Measurements from ENCODE around the gene FOXRED2.
"Not testable (repeated sequence)": the region's sequence is repeated elsewhere in the genome, so short reads cannot be mapped to it uniquely, and the experiment has no call there.

The FOXRED2 gene

DNA sequence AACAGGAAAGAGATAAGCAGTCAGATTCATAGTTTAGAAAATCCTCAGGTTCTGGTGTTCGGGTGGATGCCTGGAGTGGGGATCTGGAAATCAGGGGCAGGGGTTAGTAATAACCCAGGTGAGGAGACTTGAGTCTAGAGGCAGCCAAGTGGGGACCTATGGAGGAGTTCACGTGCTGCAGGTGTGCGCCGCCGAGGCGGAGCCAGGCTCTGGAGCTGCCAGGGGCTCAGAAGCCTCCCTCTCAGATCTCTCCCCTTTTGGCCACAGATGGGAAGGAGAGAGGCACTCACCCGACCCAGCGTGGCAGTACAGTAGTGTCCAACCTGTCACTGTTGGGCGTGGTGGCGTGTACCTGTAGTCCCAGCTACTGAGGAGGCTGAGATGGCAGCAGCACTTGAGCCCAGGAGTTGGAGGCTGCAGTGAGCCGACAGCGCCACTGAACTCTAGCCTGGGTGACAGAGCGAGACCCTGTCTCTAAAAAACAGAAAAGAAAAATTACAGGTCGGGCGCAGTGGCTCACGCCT, 52.9 kb downstream of the FOXRED2 start:
- DNase-seq (ENCODE audit: low spot score): no peak
- TF ChIP-seq, protein P1, sequence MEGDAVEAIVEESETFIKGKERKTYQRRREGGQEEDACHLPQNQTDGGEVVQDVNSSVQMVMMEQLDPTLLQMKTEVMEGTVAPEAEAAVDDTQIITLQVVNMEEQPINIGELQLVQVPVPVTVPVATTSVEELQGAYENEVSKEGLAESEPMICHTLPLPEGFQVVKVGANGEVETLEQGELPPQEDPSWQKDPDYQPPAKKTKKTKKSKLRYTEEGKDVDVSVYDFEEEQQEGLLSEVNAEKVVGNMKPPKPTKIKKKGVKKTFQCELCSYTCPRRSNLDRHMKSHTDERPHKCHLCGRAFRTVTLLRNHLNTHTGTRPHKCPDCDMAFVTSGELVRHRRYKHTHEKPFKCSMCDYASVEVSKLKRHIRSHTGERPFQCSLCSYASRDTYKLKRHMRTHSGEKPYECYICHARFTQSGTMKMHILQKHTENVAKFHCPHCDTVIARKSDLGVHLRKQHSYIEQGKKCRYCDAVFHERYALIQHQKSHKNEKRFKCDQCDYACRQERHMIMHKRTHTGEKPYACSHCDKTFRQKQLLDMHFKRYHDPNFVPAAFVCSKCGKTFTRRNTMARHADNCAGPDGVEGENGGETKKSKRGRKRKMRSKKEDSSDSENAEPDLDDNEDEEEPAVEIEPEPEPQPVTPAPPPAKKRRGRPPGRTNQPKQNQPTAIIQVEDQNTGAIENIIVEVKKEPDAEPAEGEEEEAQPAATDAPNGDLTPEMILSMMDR (IDR thresholded peaks at IDR 0.05; ENCODE audit: extremely low read depth, missing control alignments): no peak

DNA sequence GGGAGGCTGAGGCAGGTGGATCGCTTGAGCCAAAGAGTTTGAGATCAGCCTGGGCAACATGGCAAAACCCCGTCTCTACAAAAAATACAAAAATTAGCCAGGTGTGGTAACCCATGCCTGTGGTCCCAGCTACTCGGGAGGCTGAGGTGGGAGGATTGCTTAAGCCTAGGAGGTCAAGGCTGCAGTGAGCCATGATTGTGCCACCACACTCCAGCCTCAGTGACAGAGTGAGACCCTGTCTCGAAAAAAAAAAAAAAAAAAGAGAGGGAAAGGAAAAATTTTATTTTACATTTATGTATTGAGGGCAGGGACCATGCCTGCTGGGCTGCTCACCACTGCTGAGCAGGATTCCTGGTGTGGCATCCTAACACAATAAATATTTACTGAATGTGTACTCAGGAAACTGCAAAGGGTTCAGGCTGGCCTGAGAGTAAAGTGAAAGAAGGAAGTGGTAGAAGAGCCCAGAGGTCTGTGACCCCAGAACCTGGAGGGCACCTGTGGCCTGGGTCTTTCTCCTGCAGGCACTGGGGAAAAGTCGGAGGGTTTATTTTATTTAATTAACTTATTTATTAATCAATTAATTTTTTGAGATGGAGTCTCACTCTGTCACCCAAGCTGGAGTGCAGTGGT, 53.7 kb downstream of the FOXRED2 start:
- DNase-seq (ENCODE audit: low spot score): peak; percentile 45

DNA sequence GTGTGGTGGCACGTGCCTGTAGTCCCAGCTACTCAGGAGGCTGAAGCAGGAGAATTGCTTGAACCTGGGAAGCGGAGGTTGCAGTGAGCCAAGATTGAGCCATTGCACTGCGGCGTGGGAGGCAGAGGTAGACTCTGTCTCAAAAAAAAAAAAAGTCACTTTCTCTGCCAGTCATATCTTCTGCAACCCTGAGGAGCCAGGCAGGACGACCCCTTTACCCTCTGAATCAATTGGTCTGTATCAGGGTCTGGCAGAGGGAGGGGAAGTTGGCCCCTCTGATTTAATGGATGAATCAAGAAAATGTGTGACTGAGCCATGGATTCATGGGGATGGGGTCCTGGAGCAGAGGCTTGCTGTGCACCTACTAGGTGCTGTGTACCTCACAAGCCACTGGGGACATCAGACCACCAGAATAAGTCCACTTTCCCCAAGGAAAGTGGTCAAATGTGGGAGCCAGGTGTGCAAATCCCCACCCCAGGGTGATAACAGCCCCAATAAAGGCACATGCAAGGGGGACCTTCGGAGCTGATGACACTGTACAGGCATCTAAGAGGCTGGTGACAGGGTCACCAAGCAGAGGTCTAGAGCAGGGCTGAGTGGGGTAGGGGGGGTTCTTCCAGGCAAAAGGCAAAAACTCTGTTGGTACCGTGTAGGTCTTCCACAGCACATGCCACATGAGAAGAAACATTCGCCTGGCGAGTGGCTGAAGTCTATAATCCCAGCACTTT, 54.4 kb downstream of the FOXRED2 start:
- peak; percentile 3 for DNase-seq (ENCODE audit: low spot score)
- TF ChIP-seq, protein P1 (IDR thresholded peaks at IDR 0.05; ENCODE audit: extremely low read depth, missing control alignments): no peak

DNA sequence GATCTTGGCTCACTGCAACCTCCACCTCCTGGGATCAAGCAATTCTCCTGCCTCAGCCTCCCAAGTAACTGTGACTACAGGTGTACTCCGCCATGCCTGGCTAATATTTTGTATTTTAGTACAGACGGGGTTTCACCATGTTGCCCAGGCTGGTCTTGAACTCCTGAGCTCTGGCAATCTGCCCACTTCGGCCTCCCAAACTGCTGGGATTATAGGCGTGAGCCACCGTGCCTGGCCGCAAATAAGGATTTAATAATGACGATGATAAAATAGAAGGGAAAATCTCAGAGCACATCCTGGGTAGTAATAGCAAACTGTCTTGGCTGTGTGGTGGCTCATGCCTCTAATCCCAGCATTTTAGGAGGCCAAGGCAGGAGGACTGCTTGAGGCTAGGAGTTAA, 55.9 kb downstream of the FOXRED2 start:
- DNase-seq (ENCODE audit: low spot score): not testable (repeated sequence)

DNA sequence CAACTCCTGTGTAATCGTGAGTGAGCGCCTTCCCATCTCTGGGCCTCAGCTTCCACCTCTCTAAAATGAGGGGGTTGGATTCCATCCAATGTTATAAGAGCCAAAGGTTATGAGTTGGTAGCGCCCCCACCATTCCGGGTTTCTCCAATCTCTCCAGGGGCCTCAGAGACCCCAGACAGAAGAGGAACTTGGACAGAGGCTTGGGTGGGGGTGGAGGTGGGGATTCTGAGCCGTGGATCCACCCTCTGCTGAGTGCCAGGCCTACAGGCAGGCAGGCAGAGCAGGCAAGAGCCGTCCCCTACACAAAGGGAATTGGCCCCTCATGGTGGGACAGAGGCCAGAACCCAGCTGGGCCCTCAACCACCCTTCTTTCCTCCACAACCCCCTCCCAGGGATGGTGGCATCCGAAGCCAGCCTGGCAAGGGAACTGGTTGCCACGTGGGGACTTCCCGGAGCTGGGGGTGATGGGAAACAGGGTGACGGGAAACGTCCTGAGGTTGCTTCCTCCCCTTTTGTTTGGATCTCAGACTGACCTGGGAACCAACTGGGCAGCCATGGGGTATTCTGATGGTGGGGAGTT, 57.2 kb downstream of the FOXRED2 start:
- TF ChIP-seq, protein P1 (IDR thresholded peaks at IDR 0.05; ENCODE audit: extremely low read depth, missing control alignments): no peak

DNA sequence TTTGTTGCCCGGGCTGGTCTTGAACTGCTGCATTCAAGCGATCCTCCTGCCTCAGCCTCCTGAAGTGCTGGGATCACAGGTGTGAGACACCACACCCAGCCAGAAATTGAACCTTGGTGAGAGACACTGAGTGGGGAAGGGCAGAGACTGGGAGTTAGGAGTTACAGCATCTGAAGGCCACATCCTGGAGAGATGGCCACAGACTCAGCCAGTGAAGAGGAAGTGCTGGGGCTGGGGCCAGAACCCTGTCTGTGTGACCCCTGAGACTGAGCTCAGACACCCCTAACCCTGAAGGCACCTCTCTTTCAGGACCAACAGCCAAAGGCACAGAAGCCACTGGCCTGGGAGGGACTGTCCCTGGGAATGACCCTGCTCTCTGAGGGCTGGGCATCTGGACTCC, 59.2 kb downstream of the FOXRED2 start:
- no peak for DNase-seq (ENCODE audit: low spot score)
- TF ChIP-seq, protein P1 (IDR thresholded peaks at IDR 0.05; ENCODE audit: extremely low read depth, missing control alignments): no peak

More for the DNA sequence above, 57.2 kb downstream of the FOXRED2 start:
- DNase-seq (ENCODE audit: low spot score): no peak

DNA sequence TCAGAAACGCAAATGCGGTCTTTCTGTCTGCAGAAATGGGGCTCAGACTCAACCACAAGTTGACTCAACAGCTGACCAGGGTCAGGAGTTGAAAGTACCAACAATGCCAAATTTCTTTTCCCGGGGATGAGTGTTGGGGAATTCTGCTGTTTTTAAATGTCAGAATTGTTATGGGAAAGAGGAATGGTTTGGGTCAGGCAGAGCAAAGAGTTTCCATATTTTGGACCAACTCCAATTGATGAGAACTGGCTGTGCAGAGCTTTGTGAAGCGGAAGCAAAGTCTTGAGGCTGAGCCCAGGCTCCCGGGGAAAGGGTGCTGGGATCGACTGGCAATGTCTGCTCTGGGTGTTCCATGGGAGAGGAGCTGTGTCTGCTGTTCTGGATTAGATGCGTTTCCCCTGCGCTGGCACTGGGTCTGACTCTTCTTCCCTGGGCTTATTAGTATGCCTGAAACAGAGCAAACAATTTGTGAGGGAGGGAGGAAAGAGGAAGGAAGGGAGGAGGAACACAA, 61.6 kb downstream of the FOXRED2 start:
- no peak for DNase-seq (ENCODE audit: low spot score)

More for the DNA sequence above, 61.6 kb downstream of the FOXRED2 start:
- TF ChIP-seq, protein P1 (IDR thresholded peaks at IDR 0.05; ENCODE audit: extremely low read depth, missing control alignments): no peak
